CD4-positive, alpha-beta T cell (primary cell): ENCODE data around the gene GPS1. TPM values are rescaled to one million over a fixed set of nuclear protein-coding genes. Genes with fewer than 3 reads are reported as not detected.

ENCODE experiments used
- ATAC-seq: fragments of 200-7000 bp; cut with Tn5 transposase; one replicate; pipeline ENCODE4 v1.10.0; 2022; ENCODE audit warnings: mild to moderate bottlenecking; ENCODE audit not compliant: poor library complexity
- CTCF ChIA-PET: fragments of 350-600 bp; sonication (Branson Sonifier 250); formaldehyde crosslinking; loops from one replicate; lab custom pipeline; 2021; ENCODE audit warnings: antibody characterized with exemption, inconsistent platforms; lab: Charles Lee
- POLR2A ChIA-PET: fragments of 350-600 bp; sonication (Branson Sonifier 250); formaldehyde crosslinking; loops from one replicate; lab custom pipeline; 2021; ENCODE audit warnings: antibody characterized with exemption, inconsistent platforms; lab: Charles Lee
- DNase-seq, 14 experiments: peaks; one replicate each; pipeline ENCODE4 v3.0.0-alpha.2; 2013 to 2020; ENCODE audit warnings: mixed read lengths in 2 of 14
- H3K27ac ChIP-seq, 2 donors: one replicate each; pipeline versions ENCODE4 v1.5.1 to v1.7.0; 2013; ENCODE audit warnings: low read length in 2 of 2, low read depth in 1 of 2, mild to moderate bottlenecking in 1 of 2
- H3K27me3 ChIP-seq, 2 experiments: 1 replicate in 1 of 2; 2 replicates in 1 of 2; pipeline versions ENCODE4 v1.6.1 to v1.7.0; 2013; ENCODE audit warnings: low read length in 2 of 2, control low read depth in 1 of 2, mild to moderate bottlenecking in 1 of 2, moderate library complexity in 1 of 2; ENCODE audit not compliant: insufficient read depth in 2 of 2, control insufficient read depth in 1 of 2
- H3K36me3 ChIP-seq: one replicate; pipeline ENCODE4 v1.6.1; 2013; ENCODE audit warnings: low read length, control low read depth; ENCODE audit not compliant: insufficient read depth
- H3K4me1 ChIP-seq: one replicate; pipeline ENCODE4 v1.6.1; 2013; ENCODE audit warnings: low read length, control low read depth; ENCODE audit not compliant: insufficient read depth
- H3K4me3 ChIP-seq: one replicate; pipeline ENCODE4 v1.5.1; 2013; ENCODE audit warnings: mild to moderate bottlenecking, low read length, moderate library complexity
- H3K9me3 ChIP-seq, 2 experiments: 1 replicate in 1 of 2; 2 replicates in 1 of 2; pipeline versions ENCODE4 v1.6.1 to v1.7.0; 2013; ENCODE audit warnings: low read length in 2 of 2, mild to moderate bottlenecking in 2 of 2, control low read depth in 1 of 2, moderate library complexity in 1 of 2; ENCODE audit not compliant: control insufficient read depth in 1 of 2, insufficient read depth in 1 of 2
- H3K27ac Mint-ChIP-seq: one replicate; pipeline ENCODE4 v1.8.0; 2020; ENCODE audit warnings: mixed read lengths
- H3K27me3 Mint-ChIP-seq: one replicate; pipeline ENCODE4 v1.8.0; 2021; ENCODE audit warnings: mixed read lengths
- H3K36me3 Mint-ChIP-seq: one replicate; pipeline ENCODE4 v1.8.0; 2021; ENCODE audit warnings: low read depth, mixed read lengths
- H3K4me1 Mint-ChIP-seq: one replicate; pipeline ENCODE4 v1.8.0; 2021; ENCODE audit warnings: low read depth, mixed read lengths
- H3K4me3 Mint-ChIP-seq: one replicate; pipeline ENCODE4 v1.8.0; 2020; ENCODE audit warnings: mild to moderate bottlenecking, mixed read lengths
- H3K9me3 Mint-ChIP-seq: one replicate; pipeline ENCODE4 v1.8.0; 2020; ENCODE audit warnings: mixed read lengths
- CTCF ChIP-seq: fragments of 200-600 bp; IDR thresholded peaks from one replicate; pipeline ENCODE4 v1.8.0; 2022; ENCODE audit warnings: antibody characterized with exemption, mild to moderate bottlenecking
- intact Hi-C, 2 experiments: fragments of 100-400 bp; cut with DNase I in 1 of 2; cut with micrococcal nuclease in 1 of 2; formaldehyde crosslinking; loops; one replicate each; pipeline versions ENCODE4 v1.15.1 to v1.9.0; 2023 to 2025; cut with DNase I, micrococcal nuclease
- total RNA-seq, 174 experiments: library from RNA in 2 of 174; stranded (reverse) in 2 of 174; gene quantifications; one replicate each; pipeline ENCODE4 v1.2.3 and lab custom pipeline; 2021 to 2026

The GPS1 gene
- total RNA-seq, 2 experiments from 2014 or later = 64.6 to 69.3 TPM

GRCh38 chr17:82008258-82008940, 43.3 kb upstream of the GPS1 start:
- POLR2A ChIA-PET = no interaction called here
- Histone ChIP-seq H3K36me3 (no peaks in the 10 kb centered on the region), H3K4me3 (no peak overlapping the region), H3K27me3 (no peaks in the 10 kb centered on the region), H3K9me3 (no peaks in the 10 kb centered on the region), H3K27ac (no peak overlapping the region), H3K4me1 (no peaks in the 10 kb centered on the region)
- DNase-seq (no peak), ATAC-seq (no peak)
- Mint-ChIP-seq H3K27ac (no peak overlapping the region), H3K36me3 (no peaks in the 10 kb centered on the region), H3K9me3 (no peaks in the 10 kb centered on the region), H3K4me1 (no peaks in the 10 kb centered on the region), H3K4me3 (no peak overlapping the region), H3K27me3 (no peaks in the 10 kb centered on the region)
- intact Hi-C loops = no loop called here
- CTCF ChIA-PET = no interaction called here
- no peak for TF ChIP-seq CTCF

- intact Hi-C loops = no loop called here
- Mint-ChIP-seq H3K9me3 (no peaks in the 10 kb centered on the region), H3K27me3 (no peaks in the 10 kb centered on the region), H3K4me1 (no peaks in the 10 kb centered on the region), H3K36me3 (no peaks in the 10 kb centered on the region), H3K4me3 (no peak overlapping the region), H3K27ac (no peak overlapping the region)
- Histone ChIP-seq H3K4me3 (no peak overlapping the region), H3K27ac (no peak overlapping the region), H3K4me1 (no peaks in the 10 kb centered on the region), H3K9me3 (no peaks in the 10 kb centered on the region), H3K27me3 (no peaks in the 10 kb centered on the region), H3K36me3 (no peaks in the 10 kb centered on the region)
- ChIA-PET POLR2A (no interaction called here), CTCF (no interaction called here)
- TF ChIP-seq CTCF = no peak
- DNase-seq (no peak), ATAC-seq (no peak)
These were observed 42.7 kb upstream of the GPS1 start for GRCh38 chr17:82008941-82009405.

- ChIA-PET POLR2A (no interaction called here), CTCF (interaction anchor here (0.8 to 1.2 kb wide), 2 partner anchors 10 to 50 kb away, joined by 3 read pairs; no protein-coding TSS in a partner anchor)
- no peak for ATAC-seq
These were observed 42.3 kb upstream of the GPS1 start for GRCh38 chr17:82009413-82009812.

More at GRCh38 chr17:82009413-82009812, 42.3 kb upstream of the GPS1 start:
- no peaks in the 10 kb centered on the region for H3K27me3 Mint-ChIP-seq
- H3K27ac ChIP-seq = no peak overlapping the region
- H3K36me3 Mint-ChIP-seq = no peaks in the 10 kb centered on the region
- no peaks in the 10 kb centered on the region for H3K4me1 ChIP-seq
- H3K4me1 Mint-ChIP-seq = no peaks in the 10 kb centered on the region
- H3K4me3 ChIP-seq = no peak overlapping the region
- H3K36me3 ChIP-seq = no peaks in the 10 kb centered on the region
- H3K27ac Mint-ChIP-seq = no peak overlapping the region
- H3K9me3 Mint-ChIP-seq = no peaks in the 10 kb centered on the region
- no peak overlapping the region for H3K4me3 Mint-ChIP-seq
- H3K27me3 ChIP-seq = no peaks in the 10 kb centered on the region
- no peak for TF ChIP-seq CTCF
- no peak for DNase-seq
- H3K9me3 ChIP-seq = no peaks in the 10 kb centered on the region
- intact Hi-C loops = no loop called here
